ENCODE data around the gene RCAN2.

- TF ChIP-seq CTCF (IDR thresholded peaks at IDR 0.05) (no peak), POLR2A (IDR thresholded peaks at IDR 0.05) (no peak)
These were observed 9.1 kb upstream of the RCAN2 start for GRCh38 chr6:46500382-46500781.

Data from adrenal gland (tissue), 5 donors.